GM18520 (cell line): Measurements from ENCODE around the gene BCKDHA.
"Not testable (repeated sequence)": the region's sequence is repeated elsewhere in the genome, so short reads cannot be mapped to it uniquely, and the experiment has no call there.

Experiments used
- ATAC-seq: cut with Tn5 transposase; IDR thresholded peaks from one replicate; pipeline ENCODE4 v1.9.1; 2021; ENCODE audit not compliant: unreplicated experiment

The BCKDHA gene

DNA sequence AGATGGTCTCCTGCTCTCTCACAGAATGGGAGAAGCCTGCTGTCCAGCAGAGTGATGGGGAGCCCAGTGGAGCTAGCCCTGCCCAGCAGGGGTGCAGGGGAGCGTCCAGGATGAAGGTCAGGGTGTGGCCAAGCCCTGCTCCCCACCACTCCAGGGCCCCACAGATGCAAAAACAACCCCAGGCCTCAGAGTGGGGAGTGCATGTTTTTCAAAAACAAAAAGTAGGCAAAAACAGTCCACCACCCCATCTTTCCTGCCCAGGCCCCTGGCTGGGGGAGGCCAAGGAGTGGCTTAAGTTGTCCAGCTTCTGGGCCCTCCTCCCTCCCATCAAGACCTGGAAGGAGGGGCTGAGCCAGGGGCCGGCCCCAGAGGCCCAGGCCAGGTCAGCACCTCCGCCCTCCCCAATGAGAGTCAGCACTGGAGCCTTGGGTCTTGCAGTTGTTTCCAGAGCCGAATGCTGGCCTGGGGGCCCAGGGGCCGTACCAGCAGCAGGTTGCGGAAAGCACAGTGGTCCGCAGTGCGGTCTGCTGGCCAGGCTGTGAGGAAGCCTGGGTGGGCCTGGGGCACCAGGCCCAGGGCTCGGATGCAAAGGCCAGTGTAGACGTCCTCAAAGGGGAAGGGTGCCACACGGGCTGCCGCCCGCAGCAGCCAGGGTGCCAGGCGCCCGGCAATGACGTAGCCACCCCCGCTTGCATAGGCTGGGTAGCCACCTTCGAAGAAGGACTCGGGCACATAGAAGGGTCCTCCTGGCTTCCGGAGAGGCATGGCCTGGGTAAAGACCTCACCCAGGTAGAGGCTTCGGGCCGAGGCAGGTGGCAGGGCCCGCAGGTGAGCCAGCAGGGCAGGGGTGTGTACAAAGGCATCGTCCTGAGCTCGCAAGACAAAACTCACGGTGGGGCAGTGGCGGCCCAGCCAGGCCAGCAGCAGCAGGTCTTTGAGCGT is 27.8 kb downstream of the BCKDHA start:
- ATAC-seq = no peak

DNA sequence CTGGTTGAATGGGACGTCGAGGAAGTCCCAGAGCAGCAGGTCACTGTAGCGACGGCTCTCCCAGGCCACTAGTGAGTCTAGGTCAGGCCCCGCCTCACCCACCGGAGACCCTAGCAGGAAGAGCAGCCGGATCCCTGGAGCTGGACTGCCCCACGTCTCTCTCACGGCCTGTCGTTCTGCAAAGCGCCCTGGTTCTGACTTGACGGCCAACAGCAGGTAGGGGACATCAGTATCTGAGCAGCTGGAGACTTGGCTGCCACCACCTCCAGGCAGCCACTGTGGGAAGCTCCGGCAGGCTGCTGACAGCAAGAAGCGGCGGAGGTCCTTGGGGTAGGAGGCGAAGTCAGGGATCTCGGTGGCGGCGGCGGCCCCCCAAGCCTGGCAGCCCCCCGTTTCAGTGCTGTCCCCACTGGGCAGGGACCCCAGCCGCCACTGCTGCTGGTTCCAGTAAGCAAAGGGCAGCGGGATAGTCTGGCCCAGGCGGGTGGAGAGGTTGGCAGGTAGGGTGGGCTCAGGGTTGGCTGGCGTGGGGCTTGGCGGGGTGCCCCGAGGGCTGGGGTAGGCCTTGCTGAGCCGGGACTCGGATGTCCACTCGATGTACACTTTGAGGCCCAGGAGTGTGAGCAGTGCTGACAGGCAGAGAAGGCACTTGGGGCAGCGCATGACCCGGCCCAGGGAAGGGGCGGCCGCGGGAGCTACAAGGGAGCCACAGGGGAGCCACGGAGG is 28.7 kb downstream of the BCKDHA start:
- no peak for ATAC-seq

DNA sequence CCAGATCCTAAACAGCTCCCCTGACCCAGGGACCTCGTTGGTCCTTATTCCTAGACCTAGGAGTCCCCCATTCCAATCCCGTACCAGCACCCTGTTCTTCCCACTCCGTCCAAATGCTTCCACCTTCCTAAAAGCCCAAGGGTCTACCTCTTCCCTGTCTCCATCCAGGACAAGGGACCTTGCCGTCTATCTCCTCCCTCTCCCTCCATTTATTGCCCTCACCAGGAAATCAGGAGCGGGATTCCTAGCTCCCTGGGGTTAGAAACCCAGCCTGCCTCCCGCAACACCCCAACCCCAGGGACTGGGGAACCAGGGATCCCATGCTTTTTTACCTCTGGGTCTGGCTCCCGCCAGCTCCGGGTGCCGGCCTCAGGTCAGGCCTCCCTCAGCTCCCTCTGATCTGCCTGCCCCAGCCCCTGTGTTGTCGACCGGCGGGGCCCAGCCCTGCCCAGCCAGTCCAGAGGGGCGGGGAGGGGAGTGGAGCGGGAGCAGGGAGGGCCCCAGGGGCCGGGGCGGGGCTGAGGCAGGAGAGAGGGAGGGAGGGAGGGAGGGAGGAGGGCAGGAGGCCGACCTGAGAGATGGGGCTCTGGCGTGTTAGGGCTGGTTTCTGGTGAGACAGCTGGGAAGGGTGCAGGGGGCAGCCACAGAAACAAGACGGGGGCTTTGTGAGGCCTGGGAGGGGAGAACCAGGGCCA is 29.5 kb downstream of the BCKDHA start, which contains the start of gene B3GNT8:
Gene B3GNT8 (minus strand): TSS at position 423 of the 695 bp plus-strand sequence. CDS start 596 bp downstream, outside the sequence.
- no peak for ATAC-seq

DNA sequence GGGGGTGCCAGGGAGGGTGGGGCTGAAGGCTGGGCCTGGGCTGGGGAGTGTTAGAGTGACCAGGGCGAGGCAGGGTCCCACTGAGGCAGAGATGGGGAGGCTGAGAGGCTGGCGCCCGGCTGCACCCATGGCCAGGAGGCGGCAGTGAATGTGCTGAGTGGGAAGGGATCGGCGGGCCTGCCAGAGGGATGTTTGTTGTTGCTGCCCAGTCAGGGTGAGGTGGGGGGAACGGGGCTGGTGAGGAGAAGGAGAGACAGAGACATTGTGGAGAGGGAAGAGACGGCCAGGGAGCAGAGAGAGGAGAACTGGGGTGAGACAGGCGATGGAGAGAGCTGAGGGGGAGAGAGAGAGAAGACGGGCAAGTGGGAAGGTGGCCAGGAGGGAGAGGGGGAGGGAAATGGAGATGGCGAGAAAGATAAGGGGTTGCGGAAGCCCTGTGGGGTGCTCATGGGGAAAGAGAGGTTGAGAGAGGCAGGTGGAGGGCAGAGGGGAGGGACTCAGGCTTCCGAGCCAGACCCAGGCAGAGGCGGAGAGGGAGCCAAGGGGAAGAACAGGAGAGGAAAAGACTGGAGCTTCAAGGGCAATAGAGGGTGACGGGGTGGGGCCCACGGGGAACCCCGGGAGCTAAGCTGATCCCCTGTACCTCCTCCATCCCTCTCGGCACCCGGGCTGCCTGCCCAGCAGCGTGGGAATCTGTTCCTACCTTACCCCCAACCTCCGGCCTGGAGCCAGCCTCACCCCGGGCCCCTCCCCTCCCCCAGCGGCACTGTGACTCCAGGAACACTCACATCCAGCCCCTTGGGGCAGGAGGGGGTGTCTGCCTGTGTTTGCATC is 30.2 kb downstream of the BCKDHA start:
- no peak for ATAC-seq

DNA sequence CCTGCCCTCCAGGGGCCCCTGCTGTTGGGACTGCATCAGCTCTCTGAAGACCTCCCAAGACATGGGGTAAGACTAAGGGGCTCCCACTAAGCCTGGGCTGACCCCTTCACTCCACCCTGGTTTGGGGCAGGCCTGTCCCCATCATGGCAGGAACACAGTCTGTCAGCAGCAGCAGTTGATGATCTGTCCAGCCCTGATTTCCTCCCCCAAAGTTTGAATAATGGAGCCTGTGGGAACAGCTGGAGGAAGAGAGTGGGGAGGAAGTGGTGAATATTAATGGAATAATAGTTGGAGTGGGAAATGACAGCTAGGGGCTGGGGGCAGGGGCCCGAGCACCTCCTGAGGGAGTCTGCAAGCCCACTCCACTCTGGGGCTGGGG is 30.9 kb downstream of the BCKDHA start:
- no peak for ATAC-seq

DNA sequence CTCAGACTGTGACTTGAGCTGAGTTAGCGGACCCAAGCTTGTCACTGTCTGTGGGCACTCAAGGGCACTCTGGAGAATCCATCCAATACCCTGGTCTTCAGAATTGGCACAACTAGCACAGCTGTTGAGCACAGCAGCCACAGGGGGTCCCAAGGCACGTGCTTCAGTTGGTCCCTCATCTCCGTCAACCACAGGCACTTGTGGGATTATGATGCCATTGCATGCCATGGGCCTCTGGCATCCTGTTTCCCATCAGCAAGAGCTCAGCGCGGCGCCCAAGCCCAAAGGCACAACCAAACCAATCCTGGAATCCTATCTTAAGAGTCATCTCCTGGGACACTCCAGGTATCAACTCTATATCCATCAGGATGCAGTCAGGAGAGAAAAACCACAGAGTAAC is 33.3 kb downstream of the BCKDHA start:
- ATAC-seq = no peak

DNA sequence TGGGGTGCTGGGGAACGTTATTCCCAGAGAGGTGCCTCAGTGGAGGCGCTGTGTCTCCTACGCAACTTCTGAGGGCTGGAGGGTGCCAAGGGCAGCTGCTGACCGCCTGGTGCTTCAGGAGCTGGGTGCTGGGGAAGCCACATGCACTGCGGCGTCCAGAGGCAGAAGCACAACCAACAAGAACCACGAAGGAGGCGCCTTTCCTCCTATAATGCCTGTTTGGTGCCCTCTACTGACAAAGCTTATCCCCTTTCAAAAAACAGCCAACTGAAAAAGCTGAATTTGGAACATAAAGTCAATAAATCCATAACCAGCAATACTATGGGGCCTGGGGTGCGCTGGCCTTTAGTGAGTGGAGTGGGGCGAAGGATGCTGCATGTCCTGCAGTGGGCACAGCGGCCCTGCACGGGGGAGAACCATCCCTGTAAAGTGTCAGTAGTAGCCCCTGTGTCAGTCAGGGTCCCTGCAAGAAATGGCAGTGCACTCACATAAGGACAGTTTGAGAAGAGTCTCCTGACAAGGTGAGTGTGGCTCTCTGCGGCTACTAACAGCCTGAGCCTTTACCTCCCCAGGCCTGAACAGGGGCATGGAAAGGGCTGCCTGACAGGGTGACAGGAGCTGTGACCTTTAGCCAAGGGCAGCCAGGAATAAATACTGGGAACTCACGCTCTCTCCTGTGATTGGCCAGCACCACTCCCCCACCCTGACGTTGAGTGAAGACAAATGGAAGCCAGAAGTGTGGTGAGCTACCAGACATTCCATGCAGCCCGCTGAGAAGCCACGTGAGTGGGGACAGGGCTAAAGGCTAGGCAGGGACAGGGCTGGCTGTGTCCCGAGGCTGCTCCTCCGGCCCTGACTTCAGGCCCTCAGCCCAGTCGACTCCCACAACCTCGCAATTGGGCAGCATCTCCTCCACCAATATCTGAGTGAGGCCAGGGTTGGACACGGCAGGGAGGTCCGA is 34.1 kb downstream of the BCKDHA start:
- no peak for ATAC-seq

DNA sequence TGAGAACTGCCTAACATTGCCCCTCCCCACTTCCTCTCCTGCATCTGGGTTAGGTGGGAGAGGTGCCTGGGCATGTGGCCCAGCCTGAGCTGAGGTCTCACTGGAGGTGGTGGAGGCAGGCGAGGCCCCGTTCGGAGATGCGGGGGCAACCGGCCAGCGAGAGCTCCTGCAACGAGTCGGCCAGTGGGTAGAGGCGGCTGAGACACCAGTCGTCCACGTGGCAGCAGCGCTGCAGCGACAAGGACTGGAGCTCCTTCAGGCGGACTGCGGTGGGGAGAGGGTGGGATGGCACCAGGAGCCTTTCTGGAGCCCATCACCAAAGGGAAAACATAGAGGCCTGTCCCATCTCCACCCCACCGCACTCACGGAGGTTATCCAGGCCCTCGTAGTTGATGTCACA is 35.6 kb downstream of the BCKDHA start:
- ATAC-seq = no peak

DNA sequence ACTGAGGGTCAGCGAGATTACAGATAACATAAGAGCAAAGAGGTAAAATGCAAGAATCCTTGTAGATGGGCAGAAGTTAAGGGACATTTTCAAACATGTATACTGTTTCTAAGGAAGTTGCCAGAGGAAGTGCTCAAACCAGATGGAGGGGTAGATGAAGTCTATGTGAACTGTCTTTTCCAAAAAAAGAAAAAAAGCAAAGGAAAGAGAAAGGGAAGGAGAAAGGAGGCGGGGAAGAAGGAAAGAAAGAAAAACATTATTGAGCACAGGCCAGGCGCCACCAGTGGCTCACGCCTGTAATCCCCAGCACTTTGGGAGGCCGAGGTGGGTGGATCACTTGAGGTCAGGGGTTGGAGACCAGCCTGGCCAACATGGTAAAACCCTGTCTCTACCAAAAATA is 36.8 kb downstream of the BCKDHA start:
- no peak for ATAC-seq

DNA sequence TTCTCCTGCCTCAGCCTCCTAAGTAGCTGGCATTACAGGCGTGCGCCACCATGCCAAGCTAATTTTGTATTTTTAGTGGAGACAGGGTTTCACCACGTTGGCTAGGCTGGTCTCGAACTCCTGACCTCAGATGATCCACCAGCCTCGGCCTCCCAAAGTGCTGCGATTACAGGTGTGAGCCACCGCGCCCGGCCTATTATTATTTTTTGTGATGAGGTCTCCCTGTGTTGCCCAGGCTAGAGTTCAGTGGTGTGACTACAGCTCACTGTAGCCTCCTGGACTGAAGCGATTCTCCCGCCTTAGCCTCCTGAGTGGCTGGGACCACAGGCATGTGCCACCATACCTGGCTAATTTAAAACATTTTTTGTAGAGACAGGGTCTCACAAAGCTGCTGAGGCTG is 37.8 kb downstream of the BCKDHA start:
- ATAC-seq = not testable (repeated sequence)

DNA sequence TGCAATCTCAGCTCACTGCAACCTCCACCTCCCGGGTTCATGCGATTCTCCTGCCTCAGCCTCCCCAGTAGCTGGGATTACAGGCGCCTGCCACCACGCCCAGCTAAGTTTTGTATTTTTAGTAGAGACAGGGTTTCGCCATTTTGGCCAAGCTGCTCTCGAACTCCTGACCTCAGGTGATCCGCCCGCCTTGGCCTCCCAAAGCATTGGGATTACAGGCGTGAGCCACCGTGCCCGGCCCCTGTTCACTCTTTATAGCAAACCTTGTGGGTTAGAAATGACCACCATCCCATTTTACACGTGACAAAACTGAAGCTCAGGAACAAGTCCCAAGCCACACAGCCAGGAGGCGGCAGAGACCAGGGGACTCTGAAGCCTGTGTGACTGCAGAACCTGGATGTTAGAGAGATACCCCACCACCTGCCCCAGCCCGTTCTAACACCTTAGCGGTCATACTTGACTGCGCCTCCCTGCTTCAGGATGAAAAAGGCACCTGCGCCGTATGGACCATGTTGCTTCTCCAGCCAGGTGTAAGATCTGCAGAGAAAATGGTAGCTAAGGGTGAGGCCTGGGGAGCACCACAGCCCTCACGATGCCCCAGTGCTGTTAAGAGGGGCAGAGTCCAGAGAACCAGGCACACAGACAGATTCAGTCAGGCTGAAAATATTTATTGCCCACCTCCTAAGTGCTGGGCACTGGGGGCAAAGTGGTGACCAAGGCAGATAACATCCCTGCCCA is 38.5 kb downstream of the BCKDHA start:
- no peak for ATAC-seq

DNA sequence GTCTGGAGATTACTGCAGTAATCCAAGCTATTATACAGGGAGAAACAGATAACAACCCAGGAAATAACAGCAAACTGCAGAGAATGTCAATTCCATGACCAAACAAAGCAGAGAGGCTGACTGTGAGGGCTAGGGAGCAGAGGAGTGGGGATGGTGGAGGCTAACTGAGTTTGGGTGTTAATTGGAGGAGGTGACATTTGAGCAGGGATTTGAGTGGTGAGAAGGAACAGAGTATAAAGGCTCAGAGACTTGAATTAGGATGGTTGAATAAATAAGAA is 39.0 kb downstream of the BCKDHA start:
- no peak for ATAC-seq

DNA sequence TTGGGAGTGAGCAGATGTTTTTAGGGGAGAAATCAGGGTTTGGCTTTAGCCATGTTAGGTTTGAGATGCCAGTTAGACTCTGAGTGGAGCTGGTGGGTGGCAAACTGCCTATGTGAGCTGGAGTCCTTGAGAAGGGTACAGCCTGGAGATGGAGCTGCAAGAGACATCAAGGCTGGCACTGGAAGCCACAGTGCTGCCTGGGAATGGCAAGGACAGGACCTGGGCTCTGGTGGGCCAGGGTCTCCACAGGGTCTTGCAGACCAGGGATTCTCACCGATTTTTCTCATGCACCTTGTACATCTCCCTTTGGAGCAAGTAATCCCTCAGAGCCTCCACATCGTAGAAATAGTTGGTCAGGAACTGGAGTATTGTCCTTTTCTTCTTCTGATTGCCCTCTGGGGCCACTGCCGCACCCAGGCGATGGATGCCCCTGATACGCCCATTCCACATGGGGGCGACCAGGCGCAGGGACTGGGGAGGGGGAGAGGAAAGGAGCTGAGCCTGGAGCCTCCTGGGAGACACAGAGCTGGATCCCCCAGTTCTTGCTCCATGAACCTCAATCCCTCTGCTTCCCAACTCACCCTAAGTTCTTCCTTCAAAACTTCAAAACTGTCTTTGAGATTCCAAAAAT is 40.4 kb downstream of the BCKDHA start:
- no peak for ATAC-seq

DNA sequence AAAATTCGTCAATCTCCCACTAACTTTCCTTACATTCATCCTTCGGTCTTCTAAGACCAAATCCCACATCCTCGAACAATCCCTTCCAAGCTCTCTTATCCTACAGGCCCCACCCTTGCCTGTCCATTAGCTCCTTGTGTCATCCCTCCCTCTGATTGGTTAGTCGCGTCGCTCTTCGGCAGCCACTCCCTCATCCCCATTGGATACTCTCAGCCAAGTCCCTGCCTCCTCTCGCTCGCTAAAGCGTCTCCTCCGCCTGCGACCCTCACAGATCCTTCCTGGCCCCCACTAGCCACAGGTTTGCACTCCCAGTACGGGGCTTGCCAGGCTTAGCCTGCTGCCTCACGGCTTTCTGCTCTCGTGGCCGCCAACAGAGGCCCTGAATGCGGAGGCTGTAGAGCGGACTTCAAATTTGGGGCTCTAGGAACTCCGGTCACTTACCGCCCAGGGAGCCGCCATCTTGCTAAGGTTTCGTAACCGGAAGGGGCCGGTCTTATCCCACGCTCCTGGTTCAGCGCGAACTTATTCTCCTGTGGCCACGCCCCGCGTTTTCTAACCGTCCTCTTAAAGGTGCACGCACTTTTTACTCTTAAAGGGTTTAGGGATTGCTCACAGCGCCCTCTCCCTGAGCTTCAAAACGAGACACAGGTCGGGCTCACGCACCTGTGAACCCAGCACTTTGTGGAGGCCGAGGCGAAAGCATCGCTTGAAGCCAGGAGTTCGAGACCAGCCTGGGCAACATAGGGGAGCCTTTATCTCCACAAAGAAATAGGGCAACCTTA is 42.0 kb downstream of the BCKDHA start, which contains the start of gene DMAC2:
Gene DMAC2 (minus strand): TSS at position 472 of the 782 bp plus-strand sequence. CDS start 13 bp downstream, at position 459.
- ATAC-seq = peak; percentile 84

DNA sequence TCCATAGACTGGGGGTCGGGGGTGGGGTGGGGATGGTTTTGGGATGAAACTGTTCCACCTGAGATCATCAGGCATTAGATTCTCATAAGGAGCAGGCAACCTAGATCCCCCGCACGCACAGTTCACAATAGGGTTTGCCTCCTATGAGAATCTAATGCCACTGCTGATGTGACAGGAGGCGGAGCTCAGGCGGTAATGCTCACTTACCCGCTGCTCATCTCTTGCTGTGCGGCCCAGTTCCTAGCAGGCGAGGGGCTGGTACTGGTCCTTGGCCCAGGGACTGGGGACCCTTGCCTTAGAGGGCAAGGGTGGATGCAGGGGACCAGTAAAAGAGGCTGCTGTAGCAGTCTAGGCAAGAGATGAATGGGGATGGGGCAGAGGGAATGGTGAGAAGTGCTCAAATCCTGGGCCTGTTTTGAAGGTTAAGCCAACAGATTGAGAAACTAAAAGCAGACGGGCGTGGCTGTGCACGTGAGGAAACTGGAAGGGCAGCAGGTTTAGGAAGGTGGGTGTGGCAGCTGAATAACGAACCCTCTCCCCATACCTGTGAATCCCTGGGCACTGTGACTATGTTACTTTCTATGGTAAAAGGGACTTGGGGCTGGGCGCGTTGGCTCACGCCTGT is 43.8 kb downstream of the BCKDHA start:
- ATAC-seq = no peak

DNA sequence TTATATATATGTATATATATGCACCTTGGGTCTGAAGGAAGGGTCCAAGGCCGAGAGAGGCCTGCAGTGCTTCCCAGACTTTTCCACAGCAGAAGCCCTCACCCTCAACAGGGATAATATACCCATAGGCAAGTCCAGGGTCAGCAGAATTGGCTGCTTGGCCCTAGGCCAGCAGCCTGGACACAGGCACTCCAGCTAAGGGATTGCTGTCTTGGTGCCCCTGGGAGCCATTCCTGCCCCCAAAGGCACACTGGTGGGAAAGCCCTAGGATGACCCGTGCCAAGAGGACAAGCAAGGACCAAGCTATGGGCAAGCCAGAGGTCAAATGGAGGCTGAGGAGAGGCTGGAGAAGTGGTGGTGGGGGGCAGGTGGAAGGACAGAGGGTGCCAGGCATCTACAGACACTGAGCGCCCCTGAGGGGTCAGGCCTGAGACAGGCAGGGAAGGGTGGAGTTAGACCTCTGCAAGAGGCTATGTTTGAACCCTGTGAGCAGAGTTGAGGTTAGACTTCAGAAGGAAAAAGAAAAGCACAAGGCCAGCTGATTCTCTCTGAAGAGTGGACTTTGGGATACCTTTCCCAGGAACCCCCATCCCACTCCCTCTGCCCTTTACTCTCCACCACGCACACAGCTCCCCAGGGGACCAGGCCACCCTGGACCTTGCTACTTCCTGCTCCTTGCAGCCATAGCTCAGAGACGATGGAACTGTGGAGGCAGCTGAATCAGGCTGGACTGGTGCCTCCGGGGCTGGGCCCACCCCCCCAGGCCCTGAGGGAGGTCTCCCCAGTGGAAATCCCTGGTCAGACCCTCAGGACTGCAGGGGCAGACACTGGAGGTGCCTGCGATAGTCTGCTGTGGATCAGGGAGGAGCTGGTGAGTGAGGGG is 45.1 kb downstream of the BCKDHA start, which contains the start of gene ERICH4:
Gene ERICH4 (plus strand): TSS at position 684 of the 883 bp plus-strand sequence. CDS start 14 bp downstream, at position 698.
- ATAC-seq = no peak
